GM10248 (cell line): ENCODE data around the gene CCDC187.

Source experiments
- CTCF ChIA-PET: fragments of 300-600 bp; sonication (Branson Sonifier 250); formaldehyde crosslinking; extraction: SDS; loops from one replicate; lab custom pipeline; 2021; ENCODE audit warnings: antibody characterized with exemption; lab: Yijun Ruan, JAX
- POLR2A ChIA-PET: fragments of 350-650 bp; sonication (Branson Sonifier 250); formaldehyde crosslinking; extraction: SDS; loops from one replicate; lab custom pipeline; 2020; ENCODE audit warnings: antibody characterized with exemption; lab: Yijun Ruan, JAX
- DNase-seq: peaks from one replicate; pipeline ENCODE4 v3.0.0; 2012; ENCODE audit errors: extremely low spot score
- CTCF ChIP-seq: IDR thresholded peaks from 2 replicates; pipeline ENCODE4 v1.5.1; 2012; ENCODE audit warnings: mild to moderate bottlenecking, low read depth; ENCODE audit errors: extremely low read depth, missing control alignments, control extremely low read depth

Gene CCDC187

GRCh38 chr9:136226680-136227407 lies 77.0 kb downstream of the CCDC187 start:
- TF ChIP-seq CTCF, result no peak
- DNase-seq, result no peak
- ChIA-PET POLR2A (no interaction called here), CTCF (interaction anchor here (0.8 to 6.2 kb wide), 5 partner anchors 10 to 59 kb away, joined by 3 to 36 read pairs (median 8); no protein-coding TSS in a partner anchor)

- peak; percentile 94 for TF ChIP-seq CTCF
- DNase-seq, result peak; percentile 89
- CTCF ChIA-PET, result interaction anchor here (1.0 to 6.2 kb wide), 8 partner anchors 9 to 42 kb away, joined by 3 to 36 read pairs (median 7); no protein-coding TSS in a partner anchor
- POLR2A ChIA-PET, result interaction anchor here (1.0 kb wide), 1 partner anchor 88 kb away, joined by 3 read pairs; no protein-coding TSS in a partner anchor
These were observed 77.9 kb downstream of the CCDC187 start for GRCh38 chr9:136225748-136226679.

DNA sequence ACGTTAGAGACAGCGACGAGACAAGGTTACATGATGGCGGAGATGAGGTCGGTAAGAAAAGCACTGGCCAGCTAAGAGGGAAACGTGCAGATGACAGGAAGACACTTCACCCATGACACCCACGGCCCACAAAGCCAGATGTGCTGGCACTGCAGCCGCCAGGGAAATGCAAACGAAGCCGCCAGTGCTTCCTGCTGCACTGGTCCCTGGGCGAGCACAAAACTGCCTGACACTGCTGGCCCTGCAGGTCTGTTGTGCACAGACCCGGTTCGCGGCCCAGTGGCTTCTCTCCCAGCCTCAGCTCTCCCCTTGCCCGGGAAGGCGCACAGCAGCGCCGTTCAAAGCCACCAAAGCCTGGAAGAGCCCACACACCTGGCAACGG lies 78.5 kb downstream of the CCDC187 start:
- DNase-seq, result peak; percentile 59
- CTCF ChIA-PET, result interaction anchor here (1.0 to 6.2 kb wide), 10 partner anchors 8 to 55 kb away, joined by 3 to 36 read pairs (median 6); no protein-coding TSS in a partner anchor
- TF ChIP-seq CTCF, result peak; percentile 2

DNA sequence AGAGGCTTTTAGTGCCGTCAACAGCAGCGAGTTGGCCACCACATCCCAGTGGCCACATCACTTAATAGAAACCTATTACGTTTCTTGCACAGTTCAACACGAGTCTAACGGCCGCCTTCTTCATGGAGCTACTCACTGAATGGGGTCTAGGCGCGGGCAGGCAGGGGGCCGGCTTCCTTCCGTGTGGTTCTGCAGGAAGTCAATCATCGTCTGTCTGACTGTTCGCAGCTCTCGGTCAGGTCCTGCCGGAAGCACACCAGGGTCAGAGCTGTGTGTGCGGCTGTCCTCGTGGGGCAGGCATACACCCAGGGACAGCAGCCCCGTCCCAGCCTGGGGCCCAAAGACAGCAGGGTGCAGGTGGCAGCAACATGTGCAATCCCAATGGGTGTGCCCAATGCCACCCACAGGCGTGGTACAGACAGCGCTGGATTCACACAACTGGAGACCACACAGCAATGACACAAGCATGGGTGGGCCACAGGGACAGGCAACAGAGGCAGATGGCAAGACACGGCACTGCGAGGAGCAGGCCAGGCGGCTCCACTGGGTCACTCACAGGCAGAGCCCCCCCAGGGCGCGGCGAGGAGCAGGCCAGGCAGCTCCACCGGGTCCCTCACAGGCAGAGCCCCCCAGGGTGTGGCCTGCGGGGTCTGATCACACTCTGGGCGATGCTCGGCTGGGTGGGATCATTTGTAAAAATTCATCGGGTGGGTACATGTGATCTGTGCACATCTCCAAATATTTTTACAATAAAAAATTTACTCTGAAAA lies 79.8 kb downstream of the CCDC187 start:
- ChIA-PET CTCF (interaction anchor here (0.9 to 6.2 kb wide), 10 partner anchors 7 to 117 kb away, joined by 3 to 36 read pairs (median 4); no protein-coding TSS in a partner anchor), POLR2A (no interaction called here)

More for the DNA sequence above, 78.5 kb downstream of the CCDC187 start:
- POLR2A ChIA-PET, result interaction anchor here (1.0 kb wide), 1 partner anchor 87 kb away, joined by 3 read pairs; no protein-coding TSS in a partner anchor

DNA sequence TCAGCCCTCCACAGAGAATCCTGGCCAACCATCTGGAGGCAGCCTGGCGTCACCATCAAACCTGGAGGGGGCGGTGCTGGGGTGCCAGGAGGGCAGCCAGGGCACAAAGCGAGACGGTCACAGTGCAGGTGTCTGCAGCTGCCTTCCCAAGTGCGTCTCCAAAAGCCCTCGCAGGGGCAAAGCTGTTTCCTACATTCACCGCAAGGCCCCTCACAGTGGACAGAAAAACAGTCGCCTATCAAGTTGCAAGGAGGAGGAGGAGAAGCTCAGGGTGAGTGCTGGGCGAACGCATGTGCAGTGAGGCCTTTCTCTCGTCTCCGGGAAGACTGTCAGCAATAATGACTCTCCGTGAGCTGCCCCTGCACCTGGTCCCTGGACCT lies 81.0 kb downstream of the CCDC187 start:
- CTCF ChIA-PET, result interaction anchor here (0.9 kb wide), 1 partner anchor 61 kb away, joined by 3 read pairs; no protein-coding TSS in a partner anchor
- no peak for TF ChIP-seq CTCF
- DNase-seq, result no peak
- POLR2A ChIA-PET, result no interaction called here

More for the DNA sequence above, 79.8 kb downstream of the CCDC187 start:
- no peak for DNase-seq
- no peak for TF ChIP-seq CTCF
